ENCODE data around the gene GPR68.

DNA sequence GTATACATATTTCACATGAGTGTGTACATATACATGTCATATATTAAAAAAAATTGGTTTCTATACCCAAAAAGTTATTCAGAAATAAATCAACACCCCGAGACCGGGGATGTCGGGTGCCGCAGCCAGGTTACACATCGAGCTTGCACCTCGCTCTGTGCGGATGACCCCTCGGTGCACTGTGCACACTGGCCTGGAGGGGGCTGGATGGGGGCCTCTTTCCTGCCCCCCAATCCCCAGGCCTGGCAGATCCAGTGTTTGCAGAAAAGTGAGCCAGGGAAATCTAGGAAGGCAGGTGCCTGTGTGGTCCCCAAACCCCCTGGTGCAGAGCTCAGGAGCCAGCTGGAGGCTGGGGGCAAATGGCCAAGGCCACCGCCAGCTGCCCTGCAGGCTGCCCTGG is 27.1 kb upstream of the GPR68 start:
- TF ChIP-seq, protein P1, sequence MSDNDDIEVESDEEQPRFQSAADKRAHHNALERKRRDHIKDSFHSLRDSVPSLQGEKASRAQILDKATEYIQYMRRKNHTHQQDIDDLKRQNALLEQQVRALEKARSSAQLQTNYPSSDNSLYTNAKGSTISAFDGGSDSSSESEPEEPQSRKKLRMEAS (IDR thresholded peaks at IDR 0.05) = no peak
- TF ChIP-seq, protein P2, sequence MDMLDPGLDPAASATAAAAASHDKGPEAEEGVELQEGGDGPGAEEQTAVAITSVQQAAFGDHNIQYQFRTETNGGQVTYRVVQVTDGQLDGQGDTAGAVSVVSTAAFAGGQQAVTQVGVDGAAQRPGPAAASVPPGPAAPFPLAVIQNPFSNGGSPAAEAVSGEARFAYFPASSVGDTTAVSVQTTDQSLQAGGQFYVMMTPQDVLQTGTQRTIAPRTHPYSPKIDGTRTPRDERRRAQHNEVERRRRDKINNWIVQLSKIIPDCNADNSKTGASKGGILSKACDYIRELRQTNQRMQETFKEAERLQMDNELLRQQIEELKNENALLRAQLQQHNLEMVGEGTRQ (IDR thresholded peaks at IDR 0.05) = no peak
- TF ChIP-seq, protein P3, sequence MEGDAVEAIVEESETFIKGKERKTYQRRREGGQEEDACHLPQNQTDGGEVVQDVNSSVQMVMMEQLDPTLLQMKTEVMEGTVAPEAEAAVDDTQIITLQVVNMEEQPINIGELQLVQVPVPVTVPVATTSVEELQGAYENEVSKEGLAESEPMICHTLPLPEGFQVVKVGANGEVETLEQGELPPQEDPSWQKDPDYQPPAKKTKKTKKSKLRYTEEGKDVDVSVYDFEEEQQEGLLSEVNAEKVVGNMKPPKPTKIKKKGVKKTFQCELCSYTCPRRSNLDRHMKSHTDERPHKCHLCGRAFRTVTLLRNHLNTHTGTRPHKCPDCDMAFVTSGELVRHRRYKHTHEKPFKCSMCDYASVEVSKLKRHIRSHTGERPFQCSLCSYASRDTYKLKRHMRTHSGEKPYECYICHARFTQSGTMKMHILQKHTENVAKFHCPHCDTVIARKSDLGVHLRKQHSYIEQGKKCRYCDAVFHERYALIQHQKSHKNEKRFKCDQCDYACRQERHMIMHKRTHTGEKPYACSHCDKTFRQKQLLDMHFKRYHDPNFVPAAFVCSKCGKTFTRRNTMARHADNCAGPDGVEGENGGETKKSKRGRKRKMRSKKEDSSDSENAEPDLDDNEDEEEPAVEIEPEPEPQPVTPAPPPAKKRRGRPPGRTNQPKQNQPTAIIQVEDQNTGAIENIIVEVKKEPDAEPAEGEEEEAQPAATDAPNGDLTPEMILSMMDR (IDR thresholded peaks at IDR 0.05) = no peak
- TF ChIP-seq POLR2AphosphoS2 (conservative IDR thresholded peaks at IDR 0.05; ENCODE audit: low read length) = no peak
- TF ChIP-seq EP300 (IDR thresholded peaks at IDR 0.05) = no peak
- TF ChIP-seq FOSL2 (IDR thresholded peaks at IDR 0.05) = no peak
- no peak for TF ChIP-seq FOSL2 (CRISPR knock-in tag; IDR thresholded peaks at IDR 0.05)
- no peak for TF ChIP-seq POLR2A (IDR thresholded peaks at IDR 0.05; ENCODE audit: low read length)
- no peak for TF ChIP-seq RAD21 (conservative IDR thresholded peaks at IDR 0.05 in 1 of 2, IDR thresholded peaks at IDR 0.05 in 1 of 2)
- TF ChIP-seq CHD4 (IDR thresholded peaks at IDR 0.05; ENCODE audit: borderline replicate concordance) = no peak
- TF ChIP-seq CBX2 (IDR thresholded peaks at IDR 0.05; ENCODE audit: borderline replicate concordance, low read depth) = no peak
- TF ChIP-seq MAZ (IDR thresholded peaks at IDR 0.05; ENCODE audit: borderline replicate concordance, low read depth, low read length) = no peak
